ENCODE measurements around the gene ACTL6A. TPM values are rescaled to one million over a fixed set of nuclear protein-coding genes. Genes with fewer than 3 reads are reported as not detected.

The ACTL6A gene
- 48.9 to 76.4 TPM (median 53.0 TPM) in 5 replicates for total RNA-seq (2022; extraction: Qiagen RNA extraction)

GRCh38 chr3:179562591-179563270, at the start of gene ACTL6A:
Gene ACTL6A (plus strand): TSS chr3:179562926. CDS start chr3:179563093, 167 bp downstream.

GRCh38 chr3:179604321-179605078, 41.8 kb downstream of the ACTL6A start, which contains the start of the genes MRPL47 and NDUFB5:
Gene MRPL47 (minus strand): TSS chr3:179604638. CDS start chr3:179604624, 14 bp downstream.
Gene NDUFB5 (plus strand): TSS chr3:179604794. CDS start chr3:179604816, 22 bp downstream.

Other genes with a start within 250 kb of the ACTL6A start
- 19.4 to 26.6 TPM (median 21.2 TPM) in 5 replicates for gene ZNF639, start 239.9 kb upstream of the ACTL6A start, total RNA-seq (2022; extraction: Qiagen RNA extraction)
- 15.7 to 21.6 TPM (median 19.1 TPM) in 5 replicates for gene MFN1, start 215.2 kb upstream of the ACTL6A start, total RNA-seq (2022; extraction: Qiagen RNA extraction)
- 10.6 to 18.9 TPM (median 16.3 TPM) in 5 replicates for gene GNB4, start 111.5 kb upstream of the ACTL6A start, total RNA-seq (2022; extraction: Qiagen RNA extraction)
- gene MRPL47, start 41.7 kb downstream of the ACTL6A start, total RNA-seq (2022; extraction: Qiagen RNA extraction) = 35.4 to 44.4 TPM (median 37.7 TPM) in 5 replicates
- 41.3 to 55.3 TPM (median 48.9 TPM) in 5 replicates for gene NDUFB5, start 41.9 kb downstream of the ACTL6A start, total RNA-seq (2022; extraction: Qiagen RNA extraction)
- 8.1 to 12.7 TPM (median 9.8 TPM) in 5 replicates for gene USP13, start 90.1 kb downstream of the ACTL6A start, total RNA-seq (2022; extraction: Qiagen RNA extraction)

Data from A549 treated with Mapracorat at 1 μM for 4 hours (cell line).